GM19099 (cell line): ENCODE measurements around the gene OR52H1.

ENCODE experiments used
- POLR2A ChIP-seq: IDR thresholded peaks from 3 replicates; pipeline ENCODE4 v1.6.1; 2011; ENCODE audit warnings: low read depth; ENCODE audit not compliant: insufficient read length; ENCODE audit errors: extremely low read depth

The OR52H1 gene

DNA sequence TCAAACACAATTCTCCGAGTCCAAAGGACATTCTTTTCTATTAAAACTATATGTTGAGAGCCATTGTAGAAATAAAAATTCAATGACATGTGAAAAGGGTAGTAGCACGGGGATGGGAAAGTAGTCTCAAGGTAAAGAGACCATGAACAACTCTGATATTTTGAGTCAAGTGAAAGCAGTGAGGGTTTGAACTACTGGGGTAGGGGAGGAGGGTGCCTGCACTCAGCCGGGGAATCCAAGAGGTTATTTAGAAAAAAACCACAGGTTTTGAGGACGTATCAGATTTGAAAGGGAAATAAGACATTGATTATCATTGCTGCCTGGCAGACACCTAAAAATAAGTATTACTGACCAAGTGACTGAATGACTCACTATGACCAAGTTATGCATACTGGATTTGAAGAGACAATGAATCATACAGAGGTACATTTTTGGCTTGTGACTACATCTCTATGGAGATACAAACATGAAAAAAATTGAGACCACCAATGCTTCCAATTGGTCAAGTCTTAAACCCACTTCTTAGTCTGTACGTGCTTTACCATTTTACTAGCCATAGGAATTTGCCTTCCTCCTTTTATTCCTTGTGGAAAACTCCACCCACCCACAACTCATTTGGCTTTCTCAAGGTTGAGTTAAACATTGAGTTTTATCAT, 2.2 kb upstream of the OR52H1 start:
- no peak for TF ChIP-seq POLR2A

DNA sequence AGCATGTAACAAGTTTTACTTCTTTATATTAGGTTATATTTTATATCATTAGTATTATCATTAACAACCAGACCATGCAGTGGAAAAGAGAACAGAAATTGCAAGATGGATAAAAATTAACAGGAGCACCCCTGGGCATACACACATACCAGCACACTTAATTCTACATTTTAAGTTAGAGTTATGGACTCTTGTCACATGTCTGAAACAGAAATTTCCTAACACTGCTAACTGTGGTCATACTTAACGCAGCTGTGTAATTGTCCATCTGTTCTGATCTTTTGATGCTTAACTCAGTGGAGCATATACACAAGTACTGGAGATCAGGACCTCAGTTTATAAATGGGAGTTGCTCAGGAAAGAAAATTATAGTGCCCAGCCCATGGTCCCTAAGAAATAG, 358 bp downstream of the OR52H1 start:
- TF ChIP-seq POLR2A = no peak

DNA sequence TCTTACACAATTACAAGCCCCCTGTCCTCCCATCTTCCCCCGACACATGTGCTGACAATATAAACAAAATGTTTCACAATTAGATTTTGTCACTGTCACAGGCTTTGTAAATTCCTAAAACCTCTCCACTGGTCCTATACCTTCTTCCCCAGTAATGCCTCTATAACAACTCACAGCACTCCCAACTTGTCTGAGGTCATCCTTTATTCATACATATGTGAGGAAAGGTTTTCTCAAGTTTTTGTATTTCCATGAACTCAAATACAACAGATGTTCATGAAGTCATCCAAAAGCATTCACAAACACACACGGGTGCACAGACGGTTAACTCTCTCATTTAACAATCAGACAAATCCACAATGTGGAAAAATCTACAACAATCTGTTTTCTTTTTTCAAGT, 1.9 kb downstream of the OR52H1 start:
- TF ChIP-seq POLR2A = no peak

DNA sequence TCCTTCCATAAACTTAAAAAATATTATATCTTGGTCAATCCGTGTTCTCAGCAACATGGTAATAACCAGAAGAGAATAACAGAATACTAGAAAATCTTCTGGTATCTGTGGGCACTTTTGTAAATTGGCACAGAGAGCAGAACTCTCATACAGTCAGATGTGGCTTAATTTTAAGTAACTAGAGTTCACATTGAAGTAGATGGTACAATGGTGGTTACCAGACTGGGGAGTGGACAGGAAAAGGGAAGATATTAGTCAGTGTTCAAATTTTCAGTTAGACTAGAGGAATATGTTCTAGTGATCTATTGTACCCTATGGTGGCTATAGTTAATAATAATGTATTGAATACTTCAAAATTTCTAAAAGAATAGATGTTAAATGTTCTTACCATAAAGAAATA, 6.9 kb downstream of the OR52H1 start:
- TF ChIP-seq POLR2A = no peak

DNA sequence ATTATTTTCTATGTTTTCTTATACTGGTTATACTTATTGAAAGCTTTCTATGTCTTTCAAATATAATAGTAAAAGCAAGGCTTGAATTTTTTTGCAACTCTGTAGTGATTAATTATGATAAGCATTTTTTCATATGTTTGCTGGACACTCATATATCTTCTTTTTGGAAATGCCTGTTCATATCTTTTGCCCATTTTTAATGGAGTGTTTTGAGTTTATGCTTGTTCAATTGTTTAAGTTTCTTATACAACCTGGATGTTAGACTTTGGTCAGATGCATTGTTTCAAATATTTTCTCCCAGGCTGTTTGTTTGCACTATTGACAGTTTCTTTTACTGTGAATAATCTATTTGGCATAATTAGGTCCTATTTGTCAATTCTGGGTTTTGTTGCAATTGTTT, 11.9 kb downstream of the OR52H1 start:
- TF ChIP-seq POLR2A = no peak

DNA sequence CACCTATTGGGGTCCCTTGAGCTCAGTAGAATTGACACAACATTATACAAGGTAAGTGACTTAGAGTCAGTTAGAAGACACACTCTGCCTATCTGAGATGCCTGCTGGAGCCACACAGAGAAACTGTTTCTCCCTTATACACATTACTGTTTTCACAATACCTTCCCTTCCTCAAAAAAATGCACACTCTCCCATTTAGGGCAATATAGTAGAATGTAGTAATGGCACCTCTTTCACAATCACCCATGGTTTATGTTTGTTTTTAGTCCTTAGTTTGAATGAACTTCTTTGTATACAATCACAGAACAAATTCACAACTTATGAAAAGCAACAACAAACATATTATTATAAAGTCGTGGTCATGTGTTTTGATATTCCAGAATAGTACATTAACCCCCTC, 14.3 kb downstream of the OR52H1 start:
- no peak for TF ChIP-seq POLR2A

DNA sequence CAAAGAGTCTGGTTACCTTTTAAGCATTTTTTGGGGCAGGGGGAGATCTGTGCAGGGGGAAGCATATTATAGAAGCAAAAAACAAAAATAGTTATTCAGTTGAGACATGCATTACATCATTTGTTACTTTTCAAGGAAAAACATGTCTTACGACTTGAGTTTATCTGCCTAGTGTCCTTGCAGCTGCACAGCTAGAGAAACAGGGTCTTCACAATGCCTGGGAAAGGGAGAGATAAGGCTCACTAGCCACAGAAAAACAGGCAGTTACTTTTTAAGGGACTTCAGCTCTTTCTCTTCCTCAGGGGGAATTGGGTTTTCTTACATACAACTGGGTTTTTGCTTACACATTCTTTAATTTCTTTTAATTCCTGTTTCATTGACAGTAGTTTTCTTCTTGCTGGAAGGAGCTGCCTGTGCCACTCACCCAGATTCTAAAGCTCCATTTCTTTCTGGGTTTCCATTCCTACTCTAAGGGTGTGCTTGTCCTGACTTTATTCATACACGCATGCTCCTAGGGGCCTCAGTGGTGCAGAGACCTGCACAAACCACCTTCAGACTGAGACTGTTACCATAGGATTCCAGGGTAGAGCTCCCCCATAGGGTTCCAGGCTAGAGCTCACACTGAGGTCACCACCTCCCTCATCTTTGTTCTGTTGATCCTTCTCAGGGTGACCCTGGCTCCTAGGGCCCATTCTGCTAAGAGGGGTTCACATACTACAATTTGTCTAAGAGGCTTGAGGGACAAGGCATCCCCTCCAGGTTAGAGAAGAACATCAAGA, 17.1 kb downstream of the OR52H1 start:
- no peak for TF ChIP-seq POLR2A

DNA sequence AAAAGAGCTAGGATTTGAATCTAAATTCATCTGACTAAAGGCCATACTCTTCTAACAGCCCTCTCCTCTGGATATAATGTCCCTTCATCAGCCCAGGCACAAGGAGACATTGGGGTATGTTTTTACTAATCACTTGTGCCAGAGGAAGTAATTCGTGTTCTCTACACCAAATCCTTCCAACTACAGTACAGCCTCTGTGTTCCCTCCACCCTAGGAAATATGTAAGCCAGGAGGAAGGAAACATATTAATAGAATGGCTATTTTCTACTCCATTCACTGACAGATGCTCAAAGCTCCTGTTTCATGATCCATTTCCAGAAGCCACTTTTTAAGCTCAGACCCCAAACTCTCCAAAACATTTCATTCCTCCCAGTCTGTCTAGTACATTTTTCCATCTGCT, 19.8 kb downstream of the OR52H1 start:
- TF ChIP-seq POLR2A = no peak

DNA sequence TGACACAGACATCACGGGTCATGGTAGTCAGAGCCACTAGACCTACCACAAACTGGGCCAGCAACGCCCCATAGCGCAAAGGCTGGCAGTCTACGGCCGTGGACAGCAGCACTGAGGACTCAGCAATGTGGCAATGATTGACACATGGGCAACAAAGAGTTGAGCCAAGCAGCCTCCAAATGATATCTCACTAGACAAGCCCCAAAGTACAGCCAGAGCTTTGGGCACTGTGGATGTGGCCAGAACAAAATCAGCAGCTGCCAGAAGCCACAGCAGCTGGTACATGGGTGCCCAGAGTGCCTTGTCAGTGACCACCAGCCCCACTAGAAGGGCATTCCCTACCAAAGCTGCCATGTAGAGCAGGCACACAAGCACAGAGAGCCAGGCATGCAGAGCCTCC, 20.6 kb downstream of the OR52H1 start:
- TF ChIP-seq POLR2A = no peak

DNA sequence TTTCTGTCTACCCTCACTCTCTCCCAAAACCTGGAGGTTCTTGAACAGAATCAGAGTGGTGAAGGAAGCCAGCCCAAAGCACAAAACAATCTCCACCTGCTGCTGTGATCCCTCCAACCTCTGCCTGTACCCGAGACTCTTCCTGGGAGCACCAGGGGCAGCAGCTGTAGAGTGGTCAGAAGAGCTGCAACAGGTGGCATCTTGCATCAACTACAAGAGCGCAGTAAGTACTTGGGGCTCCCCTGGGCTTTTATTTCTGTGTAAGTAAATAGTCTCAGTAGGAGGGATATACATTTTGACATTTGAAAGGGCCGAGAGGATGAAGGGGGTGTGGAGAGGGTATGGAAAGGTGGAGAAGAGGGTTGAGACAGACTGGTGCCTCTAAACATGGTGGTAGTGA, 23.6 kb downstream of the OR52H1 start:
- no peak for TF ChIP-seq POLR2A

DNA sequence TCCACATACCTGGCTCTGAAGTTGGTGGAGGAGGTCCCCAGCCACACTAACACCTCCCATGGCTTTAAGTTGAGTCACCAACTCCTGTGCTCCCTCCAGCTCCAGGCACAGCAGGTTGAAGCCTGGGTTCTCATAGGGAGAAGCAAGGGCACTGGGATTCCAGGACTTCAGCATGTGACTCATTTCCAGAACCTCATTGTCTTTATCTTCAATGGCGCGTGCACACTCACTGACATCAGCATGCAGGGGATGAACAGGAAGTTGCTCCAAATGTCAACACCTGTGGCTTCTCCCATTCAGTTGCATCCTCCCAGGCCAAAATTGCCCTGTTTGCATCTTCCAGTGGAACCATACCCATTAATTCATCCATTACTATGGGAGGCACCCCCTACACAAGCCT, 26.0 kb downstream of the OR52H1 start:
- no peak for TF ChIP-seq POLR2A

DNA sequence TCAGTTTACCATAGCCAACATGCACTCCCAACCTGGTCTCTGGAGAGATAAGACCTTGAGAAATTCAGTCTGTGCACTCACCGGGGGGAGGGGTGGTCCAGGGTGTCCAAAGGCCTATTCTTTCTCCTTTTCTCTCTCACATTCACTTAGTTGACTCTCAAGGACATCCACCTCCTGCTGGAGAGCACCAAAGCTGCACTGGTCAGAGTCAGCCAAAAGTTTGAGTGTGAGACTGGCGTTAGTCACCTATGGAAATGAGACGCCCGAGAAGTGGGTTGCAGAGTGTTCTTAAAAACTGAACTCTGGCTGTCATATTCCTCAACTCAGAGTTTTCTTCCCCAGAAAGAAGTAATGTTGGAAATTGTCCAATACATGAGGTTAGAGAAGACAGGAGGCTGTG, 26.8 kb downstream of the OR52H1 start:
- TF ChIP-seq POLR2A = no peak

DNA sequence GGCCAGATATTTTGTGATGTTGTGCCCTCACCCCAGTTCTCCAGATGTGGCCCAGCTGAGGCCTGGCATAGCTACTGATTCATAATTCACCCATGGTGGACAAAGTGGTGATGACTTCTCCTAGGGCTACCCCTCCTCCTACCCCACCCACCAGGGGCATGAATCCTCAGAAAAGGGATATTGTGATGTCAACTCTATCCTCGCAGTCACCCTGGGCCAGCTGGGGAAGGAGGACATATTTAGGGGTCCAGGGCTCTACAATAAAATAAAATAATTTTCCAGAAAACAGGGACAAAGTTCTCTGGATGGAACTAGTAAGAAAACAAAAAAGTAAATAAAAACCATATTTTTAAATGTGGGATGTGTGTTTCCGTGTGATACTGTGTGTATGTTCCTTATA, 31.7 kb downstream of the OR52H1 start, which contains the start of gene UBQLNL:
Gene UBQLNL, minus strand, starts transcription at position 101 of the 400 bp plus-strand sequence. CDS start 258 bp downstream, outside the sequence.
- no peak for TF ChIP-seq POLR2A

DNA sequence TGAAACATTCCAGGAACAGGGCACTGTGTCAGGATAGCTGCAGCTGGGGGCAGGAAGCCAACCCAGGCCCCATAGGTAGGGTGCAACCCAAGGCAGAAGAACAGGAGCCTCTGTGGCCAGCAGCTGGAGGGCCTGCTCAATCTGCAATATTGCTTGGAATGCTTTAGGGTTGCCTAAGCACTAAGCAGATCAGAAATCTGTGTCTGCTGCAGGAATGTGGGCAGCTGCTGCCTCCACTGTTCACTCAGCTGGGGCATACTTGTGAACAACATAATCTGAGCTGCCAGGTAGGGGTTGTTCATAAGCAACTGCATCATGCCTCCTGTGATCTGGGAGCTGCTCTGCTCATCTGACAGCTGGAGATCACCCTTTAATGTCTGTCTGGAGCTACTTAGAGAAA, 33.5 kb downstream of the OR52H1 start:
- TF ChIP-seq POLR2A = no peak

DNA sequence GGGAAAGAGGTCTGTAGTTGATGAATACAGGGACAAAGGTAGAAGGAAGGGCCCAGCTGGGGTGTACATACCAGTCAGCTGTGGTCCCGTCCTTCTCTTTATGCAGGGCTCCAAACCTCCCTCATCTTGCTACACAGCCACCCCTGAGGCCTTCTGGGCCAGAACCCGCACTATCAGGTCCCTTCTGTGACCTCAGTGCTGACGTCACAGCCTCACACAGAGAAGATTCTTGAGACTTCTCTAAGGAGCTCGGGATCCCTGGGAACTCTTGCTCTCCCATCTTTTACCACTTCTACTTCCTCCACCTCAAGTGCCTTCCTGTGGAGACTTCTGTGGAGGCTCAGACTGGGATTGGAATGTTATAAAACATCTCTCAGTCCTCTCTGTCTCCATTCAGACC, 38.5 kb downstream of the OR52H1 start, which contains the start of gene UBQLN3:
Gene UBQLN3, minus strand, starts transcription at position 155 of the 400 bp plus-strand sequence. CDS start 399 bp downstream, outside the sequence.
- TF ChIP-seq POLR2A = no peak

DNA sequence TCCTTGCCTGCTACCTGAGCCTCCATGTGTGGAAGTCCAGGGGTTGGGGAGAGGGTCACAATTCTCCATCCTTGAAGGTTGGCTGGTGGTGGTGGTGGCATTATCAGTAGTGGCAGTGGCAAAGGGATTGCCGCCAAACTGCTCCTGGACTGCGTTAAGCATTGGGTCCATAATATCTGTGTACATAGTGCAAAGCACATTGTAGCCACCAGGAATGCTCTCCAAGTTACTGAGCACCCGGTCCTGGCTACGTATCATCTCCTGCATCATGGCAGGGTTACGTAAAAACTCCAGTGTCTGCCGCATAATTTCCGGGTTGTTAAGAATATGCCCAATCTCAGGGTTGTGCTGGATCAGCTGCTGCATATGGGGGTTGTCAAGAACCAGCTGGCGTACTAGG, 39.7 kb downstream of the OR52H1 start:
- TF ChIP-seq POLR2A = no peak

DNA sequence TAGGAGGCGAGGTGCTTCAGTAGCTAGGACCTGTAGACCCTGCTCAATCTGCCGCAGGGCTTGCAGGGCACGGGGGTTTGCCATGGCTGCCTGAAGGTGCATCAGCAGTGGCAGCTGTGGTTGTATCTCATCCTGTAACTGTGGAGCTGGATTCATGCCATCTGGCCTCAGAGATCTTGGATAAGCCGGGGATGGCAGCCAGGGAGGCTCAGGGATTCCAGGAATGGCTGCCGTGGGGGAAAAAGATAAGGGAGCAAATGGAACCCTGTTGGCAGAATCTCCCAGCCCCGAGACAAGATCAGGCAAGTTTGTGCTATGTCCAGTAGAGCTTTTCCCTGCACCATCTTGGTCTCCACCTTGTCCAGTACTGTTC, 40.4 kb downstream of the OR52H1 start:
- no peak for TF ChIP-seq POLR2A

DNA sequence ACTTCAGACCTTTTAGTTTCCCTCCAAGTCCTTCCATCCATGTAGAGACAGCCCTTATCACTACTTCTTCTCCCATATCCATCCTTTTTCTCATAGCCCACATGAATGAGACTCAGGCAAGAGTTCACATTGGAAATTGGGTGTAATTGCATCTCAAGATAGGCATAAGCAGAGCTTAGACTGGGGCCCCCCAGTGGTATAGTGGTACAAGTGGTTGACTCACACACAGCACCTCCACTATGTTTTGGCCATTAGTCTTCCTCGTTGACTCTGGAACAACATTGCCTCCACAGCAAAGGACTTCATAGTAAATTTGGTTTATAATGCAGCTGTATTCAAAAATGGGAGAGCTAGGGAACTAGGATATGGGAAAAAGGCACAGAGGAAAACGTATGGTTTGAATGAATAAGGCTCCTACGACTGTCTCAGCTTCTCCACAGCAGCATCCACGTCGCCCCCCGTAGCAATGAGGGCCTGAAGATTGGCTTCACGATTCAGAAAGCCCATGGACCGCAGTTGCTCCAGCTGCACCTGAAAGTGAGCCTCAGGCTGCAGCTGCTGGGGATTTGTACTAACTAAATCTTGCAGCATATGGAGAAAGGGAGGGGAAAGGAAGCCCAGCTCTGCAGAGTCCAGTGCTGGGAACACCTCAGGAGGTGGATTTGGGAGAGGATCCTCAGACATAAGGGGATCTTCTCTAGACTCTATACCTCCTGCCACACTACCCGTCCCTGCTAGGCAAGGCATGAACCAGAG, 41.0 kb downstream of the OR52H1 start:
- no peak for TF ChIP-seq POLR2A
